SK-N-SH treated with all-trans-retinoic acid at 6 μM for 48 hours (cell line): ENCODE measurements around the gene ORM2.

Source experiments
- ATAC-seq: fragments of 200-7000 bp; cut with Tn5 transposase; 3 replicates; pipeline ENCODE4 v1.9.1; 2020; ENCODE audit warnings: mild to moderate bottlenecking, moderate library complexity
- ARNTL ChIP-seq: fragments of 450-650 bp; formaldehyde crosslinking; IDR thresholded peaks from 2 replicates; pipeline ENCODE4 v1.5.0; 2020; ENCODE audit warnings: low read depth, mild to moderate bottlenecking, moderate library complexity, borderline replicate concordance
- BACH2 ChIP-seq: fragments of 250-450 bp; sonication (Bioruptor Pico); IDR thresholded peaks from 2 replicates; pipeline ENCODE4 v1.9.0; 2021; ENCODE audit warnings: mild to moderate bottlenecking, borderline replicate concordance
- CSDC2 ChIP-seq: fragments of 250-450 bp; sonication (Bioruptor Pico); IDR thresholded peaks from 2 replicates; pipeline ENCODE4 v1.5.0; 2020; ENCODE audit warnings: mild to moderate bottlenecking, moderate library complexity
- CSRNP3 ChIP-seq: fragments of 250-450 bp; sonication (Bioruptor Pico); IDR thresholded peaks from 2 replicates; pipeline ENCODE4 v1.5.1; 2021; ENCODE audit warnings: mild to moderate bottlenecking, moderate library complexity
- ESRRG ChIP-seq: fragments of 250-450 bp; sonication (Bioruptor Pico); IDR thresholded peaks from 2 replicates; pipeline ENCODE4 v1.6.1; 2021; ENCODE audit warnings: mild to moderate bottlenecking
- GLIS3 ChIP-seq: fragments of 250-450 bp; sonication (Bioruptor Pico); IDR thresholded peaks from 2 replicates; pipeline ENCODE4 v1.5.0; 2020; ENCODE audit warnings: mild to moderate bottlenecking, moderate library complexity
- OSR1 ChIP-seq: fragments of 250-450 bp; sonication (Bioruptor Pico); IDR thresholded peaks from 2 replicates; pipeline ENCODE4 v1.8.0; 2022; ENCODE audit warnings: moderate library complexity, mild to moderate bottlenecking, inconsistent platforms
- PATZ1 ChIP-seq: fragments of 250-450 bp; sonication (Bioruptor Pico); IDR thresholded peaks from 2 replicates; pipeline ENCODE4 v1.8.0; 2020; ENCODE audit warnings: mild to moderate bottlenecking, moderate library complexity, borderline replicate concordance
- POU6F1 ChIP-seq: fragments of 250-450 bp; sonication (Bioruptor Pico); IDR thresholded peaks from 2 replicates; pipeline ENCODE4 v1.8.0; 2021; ENCODE audit warnings: low read depth, mild to moderate bottlenecking, moderate library complexity, borderline replicate concordance
- TCF4 ChIP-seq: fragments of 250-450 bp; sonication (Bioruptor Pico); IDR thresholded peaks from 2 replicates; pipeline ENCODE4 v1.8.0; 2021; ENCODE audit warnings: mild to moderate bottlenecking, moderate library complexity, borderline replicate concordance
- TSHZ2 ChIP-seq: fragments of 250-450 bp; sonication (Bioruptor Pico); IDR thresholded peaks from 2 replicates; pipeline ENCODE4 v1.5.0; 2020; ENCODE audit warnings: mild to moderate bottlenecking, moderate library complexity
- ZFP3 ChIP-seq: fragments of 250-450 bp; sonication (Bioruptor Pico); IDR thresholded peaks from 2 replicates; pipeline ENCODE4 v1.5.0; 2020; ENCODE audit warnings: mild to moderate bottlenecking, moderate library complexity
- ZFP30 ChIP-seq: fragments of 450-650 bp; formaldehyde crosslinking; IDR thresholded peaks from 2 replicates; pipeline ENCODE4 v1.5.0; 2022; ENCODE audit warnings: mild to moderate bottlenecking, moderate library complexity
- ZNF8 ChIP-seq: fragments of 450-650 bp; formaldehyde crosslinking; IDR thresholded peaks from 2 replicates; pipeline ENCODE4 v1.5.0; 2020; ENCODE audit warnings: mild to moderate bottlenecking, moderate library complexity

ORM2 gene

GRCh38 chr9:114310471-114311450, 18.9 kb upstream of the ORM2 start (continued):
- TF ChIP-seq TSHZ2 (CRISPR knock-in tag) (no peak), PATZ1 (no peak), TCF4 (CRISPR knock-in tag) (no peak), CSRNP3 (CRISPR knock-in tag) (no peak), CSDC2 (CRISPR knock-in tag) (no peak), ESRRG (CRISPR knock-in tag) (no peak)
- TF ChIP-seq, all 23 proteins: peak for 0

- ATAC-seq, result no peak
- no peak for TF ChIP-seq CSRNP3 (CRISPR knock-in tag)
- TF ChIP-seq ZNF8 (CRISPR knock-in tag), result no peak
- no peak for TF ChIP-seq ZFP30 (CRISPR knock-in tag)
- no peak for TF ChIP-seq GLIS3
- no peak for TF ChIP-seq OSR1 (CRISPR knock-in tag)
- TF ChIP-seq ZFP3, result no peak
- no peak for TF ChIP-seq BACH2
- TF ChIP-seq ARNTL (CRISPR knock-in tag), result no peak
- TF ChIP-seq TSHZ2 (CRISPR knock-in tag), result no peak
- no peak for TF ChIP-seq POU6F1 (CRISPR knock-in tag)
Measured at GRCh38 chr9:114311571-114312512, 17.8 kb upstream of the ORM2 start.
